Hematopoietic multipotent progenitor cell treated with erythropoietin and hydrocortisone succinate and interleukin-3 and kit ligand, for 15 days (in vitro differentiated cells): ENCODE measurements around the gene GRIK1.

Experiments used
- DNase-seq: peaks from one replicate; pipeline ENCODE4 v3.0.0-alpha.2; 2015; ENCODE audit warnings: low spot score

The GRIK1 gene

GRCh38 chr21:29642551-29643245, 297.1 kb downstream of the GRIK1 start:
- DNase-seq, result no peak

- peak; percentile 44 for DNase-seq
Measured at GRCh38 chr21:29641635-29642550, 297.9 kb downstream of the GRIK1 start.

- DNase-seq, result no peak
Measured at GRCh38 chr21:29641001-29641634, 298.7 kb downstream of the GRIK1 start.

GRCh38 chr21:29640080-29640508, 299.7 kb downstream of the GRIK1 start:
- DNase-seq, result no peak

GRCh38 chr21:29639366-29640079, 300.3 kb downstream of the GRIK1 start:
- DNase-seq, result no peak

GRCh38 chr21:29638761-29639327, 301.0 kb downstream of the GRIK1 start:
- DNase-seq, result no peak

- no peak for DNase-seq
Measured at GRCh38 chr21:29638138-29638537, 301.7 kb downstream of the GRIK1 start.

- DNase-seq, result no peak
Measured at GRCh38 chr21:29637553-29637952, 302.2 kb downstream of the GRIK1 start.

- no peak for DNase-seq
Measured at GRCh38 chr21:29637134-29637533, 302.7 kb downstream of the GRIK1 start.

GRCh38 chr21:29634418-29634817, 305.4 kb downstream of the GRIK1 start:
- no peak for DNase-seq

- no peak for DNase-seq
Measured at GRCh38 chr21:29633756-29634155, 306.0 kb downstream of the GRIK1 start.

GRCh38 chr21:29630441-29630840, 309.4 kb downstream of the GRIK1 start:
- no peak for DNase-seq

GRCh38 chr21:29627905-29628304, 311.9 kb downstream of the GRIK1 start:
- DNase-seq, result no peak

GRCh38 chr21:29626801-29627470, 312.9 kb downstream of the GRIK1 start:
- DNase-seq, result no peak

- no peak for DNase-seq
Measured at GRCh38 chr21:29625990-29626389, 313.8 kb downstream of the GRIK1 start.

- no peak for DNase-seq
Measured at GRCh38 chr21:29624776-29625175, 315.0 kb downstream of the GRIK1 start.

GRCh38 chr21:29621525-29621924, 318.3 kb downstream of the GRIK1 start:
- DNase-seq, result no peak

GRCh38 chr21:29616209-29616751, 323.5 kb downstream of the GRIK1 start:
- DNase-seq, result no peak

- DNase-seq, result no peak
Measured at GRCh38 chr21:29613877-29614276, 325.9 kb downstream of the GRIK1 start.

- DNase-seq, result no peak
Measured at GRCh38 chr21:29613021-29613420, 326.8 kb downstream of the GRIK1 start.
